Measurements from ENCODE around the gene SECISBP2L. TPM values are rescaled to one million over a fixed set of nuclear protein-coding genes. Genes with fewer than 3 reads are reported as not detected.

Gene SECISBP2L
- total RNA-seq, 4 donors from 2014 or later = 23.7 to 27.5 (median 24.5) TPM

- H3K27me3 ChIP-seq = no peaks in the 10 kb centered on the region
- H3K27ac ChIP-seq = no peak overlapping the region
- no peaks in the 10 kb centered on the region for H3K9me3 ChIP-seq
- no peak overlapping the region for H3K4me3 ChIP-seq
- TF ChIP-seq CTCF (IDR thresholded peaks at IDR 0.05 in 4 of 5, conservative IDR thresholded peaks at IDR 0.05 in 1 of 5) = no peak
- TF ChIP-seq POLR2A (IDR thresholded peaks at IDR 0.05) = no peak
- in situ Hi-C loops (cut with MboI; ENCODE audit: low sequenced_read_pairs in 4 of 4) = no loop called here
- intact Hi-C loops (cut with DNase I; ENCODE audit: low total_unique reads) = no loop called here
- peaks cover 44 to 46% of the 10 kb centered on the region in 2 donors for H3K4me1 ChIP-seq
- no peaks in the 10 kb centered on the region for H3K36me3 ChIP-seq
- no peak for DNase-seq
- ATAC-seq = no peak
Observed at GRCh38 chr15:49041426-49041825, 4.8 kb downstream of the SECISBP2L start.

- in situ Hi-C loops (cut with MboI; ENCODE audit: low sequenced_read_pairs in 4 of 4) = no loop called here
- ATAC-seq (no peak), DNase-seq (no peak)
- Histone ChIP-seq H3K9me3 (no peaks in the 10 kb centered on the region), H3K36me3 (peaks cover 0 to 5% of the 10 kb centered on the region in 2 donors), H3K27me3 (no peaks in the 10 kb centered on the region), H3K4me3 (no peak overlapping the region), H3K4me1 (peaks cover 41% of the 10 kb centered on the region in 2 donors), H3K27ac (no peak overlapping the region)
- intact Hi-C loops (cut with DNase I; ENCODE audit: low total_unique reads) = no loop called here
- no peak for TF ChIP-seq POLR2A (IDR thresholded peaks at IDR 0.05)
- no peak for TF ChIP-seq CTCF (IDR thresholded peaks at IDR 0.05 in 4 of 5, conservative IDR thresholded peaks at IDR 0.05 in 1 of 5)
Observed at GRCh38 chr15:49040151-49040550, 6.1 kb downstream of the SECISBP2L start.

DNA sequence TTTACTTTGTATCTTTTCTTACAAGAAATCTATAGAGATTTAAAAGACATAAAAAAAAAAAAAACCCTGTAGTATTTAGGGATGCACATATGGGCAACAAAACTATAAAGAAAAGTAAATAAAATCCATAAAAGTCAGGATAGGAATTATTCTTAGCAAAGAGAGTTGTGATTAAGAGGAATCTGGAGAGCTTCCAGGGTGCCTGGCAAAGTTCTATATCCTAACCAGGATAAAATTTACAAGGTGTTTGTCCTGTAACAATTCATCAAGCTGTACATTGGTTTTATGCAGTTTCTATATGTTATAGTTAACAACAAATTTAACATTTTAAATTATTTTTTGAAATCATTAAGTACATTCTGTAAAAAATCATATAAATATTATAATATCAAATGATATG lies 7.9 kb downstream of the SECISBP2L start:
- no peak for TF ChIP-seq POLR2A (IDR thresholded peaks at IDR 0.05)
- TF ChIP-seq CTCF (IDR thresholded peaks at IDR 0.05 in 4 of 5, conservative IDR thresholded peaks at IDR 0.05 in 1 of 5) = no peak
- ATAC-seq (no peak), DNase-seq (no peak)
- Histone ChIP-seq H3K9me3 (no peaks in the 10 kb centered on the region), H3K27ac (no peak overlapping the region), H3K4me1 (peaks cover 23% of the 10 kb centered on the region in 2 donors), H3K4me3 (no peak overlapping the region), H3K27me3 (no peaks in the 10 kb centered on the region), H3K36me3 (peaks cover 0 to 10% of the 10 kb centered on the region in 2 donors)
- in situ Hi-C loops (cut with MboI; ENCODE audit: low sequenced_read_pairs in 4 of 4) = no loop called here
- intact Hi-C loops (cut with DNase I; ENCODE audit: low total_unique reads) = no loop called here

DNA sequence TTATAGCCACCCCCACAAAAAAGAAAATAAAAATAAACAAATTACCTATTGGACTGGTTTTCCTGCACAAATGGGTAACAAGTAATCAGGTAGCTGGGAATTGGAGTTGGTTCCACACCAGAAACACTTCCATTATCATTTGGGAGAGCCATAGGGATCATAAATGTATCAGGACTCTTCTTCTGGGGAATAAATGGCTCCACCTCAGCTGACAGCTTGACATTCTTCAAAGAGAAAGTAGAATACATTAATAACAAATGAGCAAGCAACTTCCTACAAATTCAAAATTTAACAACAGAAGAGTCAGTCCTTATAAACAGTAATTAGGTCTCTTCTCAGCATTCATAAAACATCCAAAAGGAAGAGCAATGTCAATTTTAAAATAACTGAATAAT lies 8.7 kb downstream of the SECISBP2L start:
- TF ChIP-seq CTCF (IDR thresholded peaks at IDR 0.05 in 4 of 5, conservative IDR thresholded peaks at IDR 0.05 in 1 of 5) (no peak), POLR2A (IDR thresholded peaks at IDR 0.05) (no peak)

More for the DNA sequence above, 8.7 kb downstream of the SECISBP2L start:
- DNase-seq (no peak), ATAC-seq (no peak)
- Histone ChIP-seq H3K4me3 (no peak overlapping the region), H3K9me3 (no peaks in the 10 kb centered on the region), H3K27ac (no peak overlapping the region), H3K4me1 (peaks cover 17 to 21% of the 10 kb centered on the region in 2 donors), H3K27me3 (no peaks in the 10 kb centered on the region), H3K36me3 (peaks cover 0 to 10% of the 10 kb centered on the region in 2 donors)
- intact Hi-C loops (cut with DNase I; ENCODE audit: low total_unique reads) (no loop called here), in situ Hi-C loops (cut with MboI; ENCODE audit: low sequenced_read_pairs in 4 of 4) (no loop called here)

All from gastrocnemius medialis (tissue), 4 donors.